Measurements from ENCODE around the gene SAMD5. TPM values are rescaled to one million over a fixed set of nuclear protein-coding genes. Genes with fewer than 3 reads are reported as not detected.

SAMD5 gene
- total RNA-seq, 1 experiment from 2014 or later: 4.0 TPM

DNA sequence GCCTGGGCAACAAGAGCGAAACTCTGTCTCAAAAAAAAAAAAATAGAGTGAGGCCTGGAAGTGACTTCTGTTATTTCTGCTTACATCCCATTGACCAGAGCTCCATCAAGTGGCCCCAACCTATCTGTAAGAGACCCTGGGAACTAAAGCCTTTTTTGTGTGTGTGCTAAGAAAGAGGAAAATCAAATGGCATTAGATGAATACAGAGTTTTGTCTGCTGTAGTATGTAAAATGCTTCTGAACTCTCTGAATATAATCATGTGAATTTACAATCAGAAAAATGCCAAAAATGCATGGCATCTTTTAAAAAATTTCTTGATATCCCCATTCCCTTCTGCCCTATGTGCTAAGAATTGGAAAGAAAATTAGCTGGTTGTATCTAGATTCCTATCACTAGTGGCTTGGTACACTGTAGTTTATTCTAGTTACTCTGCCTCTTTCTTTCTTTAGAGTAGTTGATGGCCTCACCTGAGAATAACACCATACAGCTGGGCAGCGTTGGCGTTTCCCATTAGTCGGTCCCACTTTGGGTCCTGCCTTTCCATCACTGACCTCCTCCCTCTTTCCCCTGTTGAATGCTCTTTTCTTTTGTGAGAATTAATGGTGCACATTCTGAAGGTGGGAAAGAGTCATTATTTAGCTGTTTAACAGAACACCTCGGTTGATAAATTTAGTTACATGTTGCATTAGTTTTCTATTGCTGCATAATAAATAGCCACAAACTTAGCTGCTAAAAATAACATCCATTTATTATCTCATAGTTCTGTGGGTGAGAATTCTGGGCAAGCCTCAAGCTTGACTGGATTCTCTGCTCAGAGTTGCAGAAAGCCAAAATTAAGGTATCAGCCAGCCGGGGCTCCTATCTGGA, 38.2 kb downstream of the SAMD5 start:
- Histone ChIP-seq H4K20me1 (ENCODE audit: insufficient read depth) (no peaks in the 10 kb centered on the region), H3K27me3 (ENCODE audit: insufficient read depth, low read length) (no peaks in the 10 kb centered on the region), H3K4me3 (replicated peaks in 1 of 2; ENCODE audit: low read depth in 1 of 2, low read length in 2 of 2) (no peak overlapping the region), H3K9me3 (ENCODE audit: control insufficient read depth in 1 of 2, insufficient read depth in 1 of 2, low read depth in 1 of 2, low read length in 2 of 2) (no peaks in the 10 kb centered on the region), H3K4me2 (ENCODE audit: low read length) (no peak overlapping the region), H3K4me1 (ENCODE audit: control insufficient read depth in 1 of 2, insufficient read depth in 2 of 2, low read length in 2 of 2) (no peaks in the 10 kb centered on the region), H3K36me3 (ENCODE audit: control insufficient read depth in 1 of 2, insufficient read depth in 2 of 2, low read length in 2 of 2) (no peaks in the 10 kb centered on the region), H3K9ac (ENCODE audit: low read length) (no peak overlapping the region), H3K9me2 (ENCODE audit: insufficient read depth) (no peaks in the 10 kb centered on the region), H3K27ac (ENCODE audit: low read depth, low read length) (no peak overlapping the region), H2AFZ (ENCODE audit: low read depth, low read length, poor library complexity, severe bottlenecking) (no peak overlapping the region), H3K79me2 (ENCODE audit: insufficient read depth, low read length) (no peaks in the 10 kb centered on the region)
- RAD21 ChIA-PET (ENCODE audit: low non-redundant PET in 1 of 2, low total read pairs in 2 of 2, uncharacterized antibody in 2 of 2, unreplicated experiment in 2 of 2): no interaction called here
- intact Hi-C loops (cut with micrococcal nuclease): no loop called here
- POLR2A ChIA-PET: no interaction called here
- DNase-seq (ENCODE audit: low read depth, low spot score): no peak
- CTCF ChIA-PET: interaction anchor here (1.3 kb wide), 1 partner anchor 631 kb away, joined by 3 read pairs; no protein-coding TSS in a partner anchor
- ATAC-seq: no peak
- no peak for TF ChIP-seq ZNF274 (IDR thresholded peaks at IDR 0.05; ENCODE audit: low read depth, low read length)
- TF ChIP-seq POLR2A (IDR thresholded peaks at IDR 0.05; ENCODE audit: borderline replicate concordance, extremely low read depth, insufficient read depth, insufficient read length): no peak
- TF ChIP-seq JUND (IDR thresholded peaks at IDR 0.05): no peak
- TF ChIP-seq SIN3A (IDR thresholded peaks at IDR 0.05; ENCODE audit: low read depth): no peak
- TF ChIP-seq RAD21 (IDR thresholded peaks at IDR 0.05; ENCODE audit: low read depth): no peak
- TF ChIP-seq YY1 (IDR thresholded peaks at IDR 0.05; ENCODE audit: extremely low read depth, insufficient replicate concordance, low read depth, low read length): no peak
- TF ChIP-seq, protein P1, sequence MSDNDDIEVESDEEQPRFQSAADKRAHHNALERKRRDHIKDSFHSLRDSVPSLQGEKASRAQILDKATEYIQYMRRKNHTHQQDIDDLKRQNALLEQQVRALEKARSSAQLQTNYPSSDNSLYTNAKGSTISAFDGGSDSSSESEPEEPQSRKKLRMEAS (IDR thresholded peaks at IDR 0.05): no peak
- no peak for TF ChIP-seq SRF (IDR thresholded peaks at IDR 0.05; ENCODE audit: low read depth)
- no peak for TF ChIP-seq TCF7L2 (IDR thresholded peaks at IDR 0.05; ENCODE audit: borderline replicate concordance, extremely low read depth, insufficient read depth, insufficient read length)
- TF ChIP-seq EGR1 (IDR thresholded peaks at IDR 0.05; ENCODE audit: low read depth): no peak
- TF ChIP-seq EZH2 (IDR thresholded peaks at IDR 0.05): no peak
- no peak for TF ChIP-seq CEBPB (IDR thresholded peaks at IDR 0.05; ENCODE audit: low read depth)
- no TSS peak for BruUV-seq (replicated peaks)
